ENCODE results near the gene SLC39A1. TPM values are rescaled to one million over a fixed set of nuclear protein-coding genes. Genes with fewer than 3 reads are reported as not detected.

Gene SLC39A1
- total RNA-seq, 1 experiment from 2014 or later = 204 TPM

DNA sequence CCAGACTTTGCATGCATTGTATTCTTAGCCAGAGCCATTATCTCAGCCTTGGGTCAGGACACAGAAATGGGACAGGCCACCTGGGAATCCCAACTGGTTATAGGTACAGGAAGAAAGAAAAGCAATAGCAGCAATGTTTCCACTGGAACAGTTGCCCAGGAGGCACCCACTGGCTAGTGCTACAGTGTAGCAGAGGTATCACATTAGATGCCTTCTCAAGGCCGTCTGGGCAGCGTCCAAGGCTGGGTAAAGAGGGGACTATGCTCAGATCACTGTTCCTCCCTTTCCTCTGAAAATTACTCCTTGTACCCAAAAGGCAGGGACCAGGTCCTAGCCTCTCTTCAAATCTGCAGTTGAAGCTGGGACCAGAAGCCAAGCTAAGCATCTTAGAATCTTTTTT is 7.0 kb upstream of the SLC39A1 start (continued):
- TF ChIP-seq, protein P1, sequence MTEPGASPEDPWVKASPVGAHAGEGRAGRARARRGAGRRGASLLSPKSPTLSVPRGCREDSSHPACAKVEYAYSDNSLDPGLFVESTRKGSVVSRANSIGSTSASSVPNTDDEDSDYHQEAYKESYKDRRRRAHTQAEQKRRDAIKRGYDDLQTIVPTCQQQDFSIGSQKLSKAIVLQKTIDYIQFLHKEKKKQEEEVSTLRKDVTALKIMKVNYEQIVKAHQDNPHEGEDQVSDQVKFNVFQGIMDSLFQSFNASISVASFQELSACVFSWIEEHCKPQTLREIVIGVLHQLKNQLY (CRISPR knock-in tag; IDR thresholded peaks at IDR 0.05) = no peak
- no peak for TF ChIP-seq ZNF671 (CRISPR knock-in tag; IDR thresholded peaks at IDR 0.05)
- TF ChIP-seq FOXJ3 (CRISPR knock-in tag; IDR thresholded peaks at IDR 0.05; ENCODE audit: borderline replicate concordance) = no peak
- no peak for TF ChIP-seq ATF1 (CRISPR knock-in tag; IDR thresholded peaks at IDR 0.05)
- TF ChIP-seq MXD4 (CRISPR knock-in tag; IDR thresholded peaks at IDR 0.05; ENCODE audit: borderline replicate concordance) = no peak
- TF ChIP-seq, protein P2, sequence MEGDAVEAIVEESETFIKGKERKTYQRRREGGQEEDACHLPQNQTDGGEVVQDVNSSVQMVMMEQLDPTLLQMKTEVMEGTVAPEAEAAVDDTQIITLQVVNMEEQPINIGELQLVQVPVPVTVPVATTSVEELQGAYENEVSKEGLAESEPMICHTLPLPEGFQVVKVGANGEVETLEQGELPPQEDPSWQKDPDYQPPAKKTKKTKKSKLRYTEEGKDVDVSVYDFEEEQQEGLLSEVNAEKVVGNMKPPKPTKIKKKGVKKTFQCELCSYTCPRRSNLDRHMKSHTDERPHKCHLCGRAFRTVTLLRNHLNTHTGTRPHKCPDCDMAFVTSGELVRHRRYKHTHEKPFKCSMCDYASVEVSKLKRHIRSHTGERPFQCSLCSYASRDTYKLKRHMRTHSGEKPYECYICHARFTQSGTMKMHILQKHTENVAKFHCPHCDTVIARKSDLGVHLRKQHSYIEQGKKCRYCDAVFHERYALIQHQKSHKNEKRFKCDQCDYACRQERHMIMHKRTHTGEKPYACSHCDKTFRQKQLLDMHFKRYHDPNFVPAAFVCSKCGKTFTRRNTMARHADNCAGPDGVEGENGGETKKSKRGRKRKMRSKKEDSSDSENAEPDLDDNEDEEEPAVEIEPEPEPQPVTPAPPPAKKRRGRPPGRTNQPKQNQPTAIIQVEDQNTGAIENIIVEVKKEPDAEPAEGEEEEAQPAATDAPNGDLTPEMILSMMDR (IDR thresholded peaks at IDR 0.05) = no peak

DNA sequence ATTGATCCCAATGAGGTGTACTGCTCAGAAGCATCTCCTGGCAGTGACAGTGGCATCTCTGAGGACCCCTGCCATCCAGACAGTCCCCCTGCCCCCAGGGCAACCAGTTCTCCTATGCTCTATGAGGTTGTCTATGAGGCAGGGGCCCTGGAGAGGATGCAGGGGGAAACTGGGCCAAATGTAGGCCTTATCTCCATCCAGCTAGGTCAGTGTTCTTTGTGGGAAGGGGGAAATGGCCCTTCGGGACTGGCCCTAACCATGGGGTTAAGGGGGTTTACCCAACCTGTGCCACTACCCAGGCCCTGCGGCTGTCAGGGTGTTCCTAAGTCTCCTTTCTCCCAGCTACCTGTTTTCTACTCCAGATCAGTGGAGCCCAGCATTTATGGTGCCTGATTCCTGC is 5.6 kb upstream of the SLC39A1 start:
- no peaks in the 10 kb centered on the region for H3K27me3 Mint-ChIP-seq (ENCODE audit: low read depth)
- ATAC-seq = no peak
- peaks cover 5% of the 10 kb centered on the region for H3K9me3 Mint-ChIP-seq
- H3K4me1 Mint-ChIP-seq = peaks cover 27% of the 10 kb centered on the region
- CTCF ChIA-PET = interaction anchor here (2.9 kb wide), 1 partner anchor 17 kb away, joined by 28 read pairs; the partner anchor contains the start of gene RAB13
- POLR2A ChIA-PET = interaction anchor here (0.6 to 4.4 kb wide), 2 partner anchors 9 to 10 kb away, joined by 3 to 55 read pairs; partner anchors contain the start of genes CRTC2 and JTB
- TF ChIP-seq CREB1 (CRISPR knock-in tag; IDR thresholded peaks at IDR 0.05) = no peak
- TF ChIP-seq, protein P3, sequence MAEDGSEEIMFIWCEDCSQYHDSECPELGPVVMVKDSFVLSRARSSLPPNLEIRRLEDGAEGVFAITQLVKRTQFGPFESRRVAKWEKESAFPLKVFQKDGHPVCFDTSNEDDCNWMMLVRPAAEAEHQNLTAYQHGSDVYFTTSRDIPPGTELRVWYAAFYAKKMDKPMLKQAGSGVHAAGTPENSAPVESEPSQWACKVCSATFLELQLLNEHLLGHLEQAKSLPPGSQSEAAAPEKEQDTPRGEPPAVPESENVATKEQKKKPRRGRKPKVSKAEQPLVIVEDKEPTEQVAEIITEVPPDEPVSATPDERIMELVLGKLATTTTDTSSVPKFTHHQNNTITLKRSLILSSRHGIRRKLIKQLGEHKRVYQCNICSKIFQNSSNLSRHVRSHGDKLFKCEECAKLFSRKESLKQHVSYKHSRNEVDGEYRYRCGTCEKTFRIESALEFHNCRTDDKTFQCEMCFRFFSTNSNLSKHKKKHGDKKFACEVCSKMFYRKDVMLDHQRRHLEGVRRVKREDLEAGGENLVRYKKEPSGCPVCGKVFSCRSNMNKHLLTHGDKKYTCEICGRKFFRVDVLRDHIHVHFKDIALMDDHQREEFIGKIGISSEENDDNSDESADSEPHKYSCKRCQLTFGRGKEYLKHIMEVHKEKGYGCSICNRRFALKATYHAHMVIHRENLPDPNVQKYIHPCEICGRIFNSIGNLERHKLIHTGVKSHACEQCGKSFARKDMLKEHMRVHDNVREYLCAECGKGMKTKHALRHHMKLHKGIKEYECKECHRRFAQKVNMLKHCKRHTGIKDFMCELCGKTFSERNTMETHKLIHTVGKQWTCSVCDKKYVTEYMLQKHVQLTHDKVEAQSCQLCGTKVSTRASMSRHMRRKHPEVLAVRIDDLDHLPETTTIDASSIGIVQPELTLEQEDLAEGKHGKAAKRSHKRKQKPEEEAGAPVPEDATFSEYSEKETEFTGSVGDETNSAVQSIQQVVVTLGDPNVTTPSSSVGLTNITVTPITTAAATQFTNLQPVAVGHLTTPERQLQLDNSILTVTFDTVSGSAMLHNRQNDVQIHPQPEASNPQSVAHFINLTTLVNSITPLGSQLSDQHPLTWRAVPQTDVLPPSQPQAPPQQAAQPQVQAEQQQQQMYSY (CRISPR knock-in tag; IDR thresholded peaks at IDR 0.05) = no peak
- TF ChIP-seq NR1H2 (CRISPR knock-in tag; IDR thresholded peaks at IDR 0.05) = no peak
- no peak for TF ChIP-seq MAX (CRISPR knock-in tag; IDR thresholded peaks at IDR 0.05)
- TF ChIP-seq ZSCAN18 (CRISPR knock-in tag; IDR thresholded peaks at IDR 0.05) = no peak
- TF ChIP-seq GTF2I (CRISPR knock-in tag; conservative IDR thresholded peaks at IDR 0.05) = no peak
- TF ChIP-seq ELF4 (CRISPR knock-in tag; IDR thresholded peaks at IDR 0.05; ENCODE audit: low read depth) = no peak
- no peak for TF ChIP-seq IRF2 (CRISPR knock-in tag; IDR thresholded peaks at IDR 0.05; ENCODE audit: borderline replicate concordance, low read depth)
- no peak for TF ChIP-seq SOX15 (CRISPR knock-in tag; IDR thresholded peaks at IDR 0.05)
- TF ChIP-seq, protein P4, sequence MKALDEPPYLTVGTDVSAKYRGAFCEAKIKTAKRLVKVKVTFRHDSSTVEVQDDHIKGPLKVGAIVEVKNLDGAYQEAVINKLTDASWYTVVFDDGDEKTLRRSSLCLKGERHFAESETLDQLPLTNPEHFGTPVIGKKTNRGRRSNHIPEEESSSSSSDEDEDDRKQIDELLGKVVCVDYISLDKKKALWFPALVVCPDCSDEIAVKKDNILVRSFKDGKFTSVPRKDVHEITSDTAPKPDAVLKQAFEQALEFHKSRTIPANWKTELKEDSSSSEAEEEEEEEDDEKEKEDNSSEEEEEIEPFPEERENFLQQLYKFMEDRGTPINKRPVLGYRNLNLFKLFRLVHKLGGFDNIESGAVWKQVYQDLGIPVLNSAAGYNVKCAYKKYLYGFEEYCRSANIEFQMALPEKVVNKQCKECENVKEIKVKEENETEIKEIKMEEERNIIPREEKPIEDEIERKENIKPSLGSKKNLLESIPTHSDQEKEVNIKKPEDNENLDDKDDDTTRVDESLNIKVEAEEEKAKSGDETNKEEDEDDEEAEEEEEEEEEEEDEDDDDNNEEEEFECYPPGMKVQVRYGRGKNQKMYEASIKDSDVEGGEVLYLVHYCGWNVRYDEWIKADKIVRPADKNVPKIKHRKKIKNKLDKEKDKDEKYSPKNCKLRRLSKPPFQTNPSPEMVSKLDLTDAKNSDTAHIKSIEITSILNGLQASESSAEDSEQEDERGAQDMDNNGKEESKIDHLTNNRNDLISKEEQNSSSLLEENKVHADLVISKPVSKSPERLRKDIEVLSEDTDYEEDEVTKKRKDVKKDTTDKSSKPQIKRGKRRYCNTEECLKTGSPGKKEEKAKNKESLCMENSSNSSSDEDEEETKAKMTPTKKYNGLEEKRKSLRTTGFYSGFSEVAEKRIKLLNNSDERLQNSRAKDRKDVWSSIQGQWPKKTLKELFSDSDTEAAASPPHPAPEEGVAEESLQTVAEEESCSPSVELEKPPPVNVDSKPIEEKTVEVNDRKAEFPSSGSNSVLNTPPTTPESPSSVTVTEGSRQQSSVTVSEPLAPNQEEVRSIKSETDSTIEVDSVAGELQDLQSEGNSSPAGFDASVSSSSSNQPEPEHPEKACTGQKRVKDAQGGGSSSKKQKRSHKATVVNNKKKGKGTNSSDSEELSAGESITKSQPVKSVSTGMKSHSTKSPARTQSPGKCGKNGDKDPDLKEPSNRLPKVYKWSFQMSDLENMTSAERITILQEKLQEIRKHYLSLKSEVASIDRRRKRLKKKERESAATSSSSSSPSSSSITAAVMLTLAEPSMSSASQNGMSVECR (CRISPR knock-in tag; IDR thresholded peaks at IDR 0.05; ENCODE audit: borderline replicate concordance) = no peak
- H3K36me3 Mint-ChIP-seq = peaks cover 15% of the 10 kb centered on the region
- DNase-seq (ENCODE audit: low spot score) = no peak
- H3K27ac Mint-ChIP-seq = no peak overlapping the region
- peak overlapping the region; percentile 80 for H3K4me3 Mint-ChIP-seq
